Neutrophil (primary cell): ENCODE results near the gene CAPZA2.
A peak's percentile ranks its signal among the peaks of the same experiment; 100 is the strongest.

Experiments
- H3K27ac ChIP-seq: fragments of 200-600 bp; sonication (generic); 2 replicates; pipeline ENCODE4 v1.5.1; 2016; ENCODE audit warnings: mild to moderate bottlenecking, moderate library complexity
- H3K27me3 ChIP-seq: fragments of 200-600 bp; sonication (generic); 2 replicates; pipeline ENCODE4 v1.6.0; 2016; ENCODE audit warnings: mild to moderate bottlenecking
- H3K36me3 ChIP-seq: fragments of 200-600 bp; sonication (generic); 2 replicates; pipeline ENCODE4 v1.5.1; 2017
- H3K4me1 ChIP-seq, 2 experiments: fragments of 200-600 bp in 1 of 2; sonication (generic) in 1 of 2; 1 replicate in 1 of 2; 2 replicates in 1 of 2; pipeline versions ENCODE4 v1.5.1 to v1.6.1; 2013 to 2016; ENCODE audit warnings: low read depth in 1 of 2, low read length in 1 of 2, mild to moderate bottlenecking in 1 of 2, moderate library complexity in 1 of 2; ENCODE audit not compliant: control insufficient read depth in 1 of 2, insufficient read depth in 1 of 2
- H3K4me3 ChIP-seq, 2 experiments: fragments of 200-600 bp in 1 of 2; sonication (generic) in 1 of 2; 1 replicate in 1 of 2; 2 replicates in 1 of 2; pipeline ENCODE4 v1.5.1; 2013 to 2016; ENCODE audit warnings: low read depth in 1 of 2, low read length in 1 of 2, mild to moderate bottlenecking in 1 of 2, moderate library complexity in 1 of 2
- H3K9me3 ChIP-seq: fragments of 200-600 bp; sonication (generic); 2 replicates; pipeline ENCODE4 v1.5.1; 2016
- TF ChIP-seq, protein P1 (sequence below): fragments of 200-600 bp; sonication (generic); IDR thresholded peaks from 2 replicates; pipeline ENCODE4 v1.5.1; 2016; ENCODE audit warnings: antibody characterized with exemption

The CAPZA2 gene

GRCh38 chr7:116885724-116886123 lies 23.3 kb downstream of the CAPZA2 start:
- Histone ChIP-seq H3K36me3 (peaks cover 33% of the 10 kb centered on the region), H3K4me1 (peaks cover 3 to 11% of the 10 kb centered on the region in 2 experiments), H3K4me3 (no peak overlapping the region), H3K9me3 (no peaks in the 10 kb centered on the region), H3K27me3 (no peaks in the 10 kb centered on the region), H3K27ac (no peak overlapping the region)
- TF ChIP-seq, protein P1, sequence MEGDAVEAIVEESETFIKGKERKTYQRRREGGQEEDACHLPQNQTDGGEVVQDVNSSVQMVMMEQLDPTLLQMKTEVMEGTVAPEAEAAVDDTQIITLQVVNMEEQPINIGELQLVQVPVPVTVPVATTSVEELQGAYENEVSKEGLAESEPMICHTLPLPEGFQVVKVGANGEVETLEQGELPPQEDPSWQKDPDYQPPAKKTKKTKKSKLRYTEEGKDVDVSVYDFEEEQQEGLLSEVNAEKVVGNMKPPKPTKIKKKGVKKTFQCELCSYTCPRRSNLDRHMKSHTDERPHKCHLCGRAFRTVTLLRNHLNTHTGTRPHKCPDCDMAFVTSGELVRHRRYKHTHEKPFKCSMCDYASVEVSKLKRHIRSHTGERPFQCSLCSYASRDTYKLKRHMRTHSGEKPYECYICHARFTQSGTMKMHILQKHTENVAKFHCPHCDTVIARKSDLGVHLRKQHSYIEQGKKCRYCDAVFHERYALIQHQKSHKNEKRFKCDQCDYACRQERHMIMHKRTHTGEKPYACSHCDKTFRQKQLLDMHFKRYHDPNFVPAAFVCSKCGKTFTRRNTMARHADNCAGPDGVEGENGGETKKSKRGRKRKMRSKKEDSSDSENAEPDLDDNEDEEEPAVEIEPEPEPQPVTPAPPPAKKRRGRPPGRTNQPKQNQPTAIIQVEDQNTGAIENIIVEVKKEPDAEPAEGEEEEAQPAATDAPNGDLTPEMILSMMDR, result no peak

DNA sequence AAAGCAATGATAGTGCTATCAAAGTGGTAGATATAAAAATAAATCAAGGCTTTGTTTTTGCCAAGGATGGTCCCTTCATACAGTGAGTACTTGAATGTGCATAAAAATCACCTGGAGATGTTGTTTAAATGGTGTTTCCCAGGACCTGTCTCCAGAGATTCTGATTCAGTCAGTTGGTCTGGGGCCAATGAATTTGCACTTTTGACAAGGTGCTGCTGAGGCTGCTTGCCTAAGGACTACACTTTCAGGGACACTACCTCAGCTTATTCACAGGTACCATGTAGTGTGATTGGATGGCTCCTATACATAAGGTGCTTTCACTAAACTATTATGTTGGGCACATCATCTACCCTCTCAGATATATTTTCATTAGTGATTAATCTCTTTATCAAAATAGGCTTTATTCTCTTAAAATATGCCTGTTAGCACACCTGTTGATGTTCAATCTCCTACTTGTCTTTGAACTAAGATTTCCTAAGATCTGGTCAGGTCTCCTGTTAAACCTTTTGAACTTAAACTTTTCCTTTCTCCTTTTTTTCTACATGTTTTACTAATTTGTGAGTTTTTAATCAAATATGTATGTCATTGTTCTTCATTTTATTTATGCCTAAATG lies 24.3 kb downstream of the CAPZA2 start:
- no peaks in the 10 kb centered on the region for H3K9me3 ChIP-seq
- H3K27me3 ChIP-seq, result no peaks in the 10 kb centered on the region
- TF ChIP-seq, protein P1, result no peak
- peaks cover 3 to 11% of the 10 kb centered on the region in 2 experiments for H3K4me1 ChIP-seq
- H3K27ac ChIP-seq, result peak overlapping the region; percentile 41
- no peak overlapping the region for H3K4me3 ChIP-seq
- H3K36me3 ChIP-seq, result peaks cover 38% of the 10 kb centered on the region

DNA sequence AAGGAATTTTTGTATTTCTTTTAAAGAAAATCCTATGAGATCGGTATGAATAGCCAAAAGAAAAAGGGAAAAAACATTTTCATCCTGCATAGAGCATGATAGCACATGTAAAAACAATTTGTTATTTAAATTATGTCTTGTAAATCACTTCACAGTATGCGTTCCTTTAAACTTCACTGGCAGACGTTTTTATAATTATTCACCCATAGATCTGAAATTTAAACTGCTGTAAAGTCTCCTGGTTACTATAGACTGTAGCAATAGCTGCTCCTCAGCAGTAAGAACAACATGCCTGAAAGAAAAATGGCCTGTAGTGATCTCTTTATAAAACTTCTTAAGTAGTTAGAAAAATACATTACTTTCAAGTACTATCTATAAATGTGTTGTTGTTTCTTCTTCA lies 26.5 kb downstream of the CAPZA2 start:
- H3K27me3 ChIP-seq, result no peaks in the 10 kb centered on the region
- peaks cover 59% of the 10 kb centered on the region for H3K36me3 ChIP-seq
- peaks cover 1 to 2% of the 10 kb centered on the region in 2 experiments for H3K4me1 ChIP-seq
- H3K27ac ChIP-seq, result no peak overlapping the region
- H3K9me3 ChIP-seq, result no peaks in the 10 kb centered on the region
- TF ChIP-seq, protein P1, result no peak
- H3K4me3 ChIP-seq, result no peak overlapping the region

DNA sequence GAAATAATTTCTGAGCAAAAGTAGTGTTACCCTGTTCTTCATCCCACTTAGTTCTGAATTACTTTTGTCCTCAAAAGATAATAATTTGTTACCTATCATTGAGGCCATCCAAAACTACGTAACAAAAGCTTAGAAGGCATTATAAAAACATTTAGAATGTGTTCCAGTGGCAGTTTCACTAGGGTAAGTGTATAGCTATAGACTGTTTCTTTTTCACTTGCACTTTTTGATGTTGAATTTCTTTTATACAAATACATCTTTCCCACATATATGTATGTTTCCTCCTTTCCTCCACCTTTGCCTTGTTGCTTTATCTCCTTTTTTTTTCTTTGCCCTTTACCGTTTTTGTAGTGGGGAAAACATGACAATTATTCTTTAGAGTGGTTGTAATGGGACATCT lies 33.5 kb downstream of the CAPZA2 start:
- Histone ChIP-seq H3K4me1 (no peaks in the 10 kb centered on the region), H3K36me3 (peaks cover 44% of the 10 kb centered on the region), H3K27ac (no peak overlapping the region), H3K27me3 (no peaks in the 10 kb centered on the region), H3K4me3 (no peak overlapping the region), H3K9me3 (no peaks in the 10 kb centered on the region)
- TF ChIP-seq, protein P1, result no peak

GRCh38 chr7:116897661-116898060 lies 35.3 kb downstream of the CAPZA2 start:
- Histone ChIP-seq H3K27me3 (no peaks in the 10 kb centered on the region), H3K27ac (no peak overlapping the region), H3K36me3 (peaks cover 38% of the 10 kb centered on the region), H3K4me3 (no peak overlapping the region), H3K9me3 (no peaks in the 10 kb centered on the region), H3K4me1 (peaks cover 5 to 7% of the 10 kb centered on the region in 2 experiments)
- TF ChIP-seq, protein P1, result no peak
